GM12875 (cell line): ENCODE results near the gene ELOB.

Experiments
- H3K4me3 ChIP-seq: one replicate; pipeline ENCODE4 v1.5.1; 2011; ENCODE audit warnings: low read depth, low read length, control low read depth
- TF ChIP-seq, protein P1 (sequence below): IDR thresholded peaks from 2 replicates; pipeline ENCODE4 v1.5.1; 2011; ENCODE audit warnings: low read depth, mild to moderate bottlenecking, control low read depth, inconsistent platforms, low read length, moderate library complexity, borderline replicate concordance; ENCODE audit not compliant: insufficient read depth

Gene ELOB

DNA sequence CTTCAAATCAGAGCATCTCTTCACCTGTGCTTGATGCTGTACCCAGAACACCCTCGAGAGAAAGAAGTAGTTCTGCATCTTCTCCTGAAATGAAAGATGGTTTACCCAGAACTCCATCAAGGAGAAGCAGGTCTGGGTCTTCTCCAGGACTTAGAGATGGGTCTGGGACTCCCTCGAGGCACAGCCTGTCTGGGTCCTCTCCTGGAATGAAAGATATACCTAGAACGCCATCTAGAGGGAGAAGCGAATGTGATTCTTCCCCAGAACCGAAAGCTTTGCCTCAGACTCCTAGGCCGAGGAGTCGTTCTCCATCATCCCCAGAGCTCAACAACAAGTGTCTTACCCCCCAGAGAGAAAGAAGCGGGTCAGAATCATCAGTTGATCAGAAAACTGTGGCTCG is 12.4 kb downstream of the ELOB start:
- TF ChIP-seq, protein P1, sequence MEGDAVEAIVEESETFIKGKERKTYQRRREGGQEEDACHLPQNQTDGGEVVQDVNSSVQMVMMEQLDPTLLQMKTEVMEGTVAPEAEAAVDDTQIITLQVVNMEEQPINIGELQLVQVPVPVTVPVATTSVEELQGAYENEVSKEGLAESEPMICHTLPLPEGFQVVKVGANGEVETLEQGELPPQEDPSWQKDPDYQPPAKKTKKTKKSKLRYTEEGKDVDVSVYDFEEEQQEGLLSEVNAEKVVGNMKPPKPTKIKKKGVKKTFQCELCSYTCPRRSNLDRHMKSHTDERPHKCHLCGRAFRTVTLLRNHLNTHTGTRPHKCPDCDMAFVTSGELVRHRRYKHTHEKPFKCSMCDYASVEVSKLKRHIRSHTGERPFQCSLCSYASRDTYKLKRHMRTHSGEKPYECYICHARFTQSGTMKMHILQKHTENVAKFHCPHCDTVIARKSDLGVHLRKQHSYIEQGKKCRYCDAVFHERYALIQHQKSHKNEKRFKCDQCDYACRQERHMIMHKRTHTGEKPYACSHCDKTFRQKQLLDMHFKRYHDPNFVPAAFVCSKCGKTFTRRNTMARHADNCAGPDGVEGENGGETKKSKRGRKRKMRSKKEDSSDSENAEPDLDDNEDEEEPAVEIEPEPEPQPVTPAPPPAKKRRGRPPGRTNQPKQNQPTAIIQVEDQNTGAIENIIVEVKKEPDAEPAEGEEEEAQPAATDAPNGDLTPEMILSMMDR: no peak
- no peak overlapping the region for H3K4me3 ChIP-seq

DNA sequence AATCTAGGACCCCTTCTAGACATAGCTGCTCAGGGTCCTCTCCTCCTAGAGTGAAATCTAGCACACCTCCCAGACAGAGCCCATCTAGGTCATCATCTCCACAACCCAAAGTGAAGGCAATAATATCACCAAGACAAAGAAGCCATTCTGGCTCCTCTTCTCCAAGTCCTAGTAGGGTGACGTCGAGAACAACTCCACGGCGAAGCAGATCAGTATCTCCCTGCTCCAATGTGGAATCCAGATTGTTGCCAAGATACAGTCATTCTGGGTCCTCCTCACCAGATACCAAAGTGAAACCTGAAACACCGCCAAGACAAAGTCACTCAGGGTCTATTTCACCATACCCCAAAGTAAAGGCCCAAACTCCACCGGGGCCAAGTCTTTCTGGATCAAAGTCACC is 13.9 kb downstream of the ELOB start:
- TF ChIP-seq, protein P1: no peak
- no peak overlapping the region for H3K4me3 ChIP-seq

DNA sequence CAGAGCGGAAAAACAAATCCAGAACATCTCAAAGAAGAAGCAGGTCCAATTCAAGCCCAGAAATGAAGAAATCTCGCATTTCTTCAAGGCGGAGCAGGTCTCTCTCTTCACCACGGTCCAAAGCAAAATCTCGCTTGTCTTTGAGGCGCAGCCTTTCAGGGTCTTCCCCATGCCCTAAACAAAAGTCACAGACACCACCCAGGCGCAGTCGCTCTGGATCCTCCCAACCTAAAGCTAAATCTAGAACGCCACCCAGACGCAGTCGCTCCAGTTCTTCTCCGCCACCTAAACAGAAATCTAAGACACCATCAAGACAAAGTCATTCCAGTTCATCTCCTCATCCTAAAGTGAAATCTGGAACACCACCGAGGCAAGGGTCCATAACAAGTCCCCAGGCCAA is 14.4 kb downstream of the ELOB start:
- H3K4me3 ChIP-seq: no peak overlapping the region
- TF ChIP-seq, protein P1: no peak

DNA sequence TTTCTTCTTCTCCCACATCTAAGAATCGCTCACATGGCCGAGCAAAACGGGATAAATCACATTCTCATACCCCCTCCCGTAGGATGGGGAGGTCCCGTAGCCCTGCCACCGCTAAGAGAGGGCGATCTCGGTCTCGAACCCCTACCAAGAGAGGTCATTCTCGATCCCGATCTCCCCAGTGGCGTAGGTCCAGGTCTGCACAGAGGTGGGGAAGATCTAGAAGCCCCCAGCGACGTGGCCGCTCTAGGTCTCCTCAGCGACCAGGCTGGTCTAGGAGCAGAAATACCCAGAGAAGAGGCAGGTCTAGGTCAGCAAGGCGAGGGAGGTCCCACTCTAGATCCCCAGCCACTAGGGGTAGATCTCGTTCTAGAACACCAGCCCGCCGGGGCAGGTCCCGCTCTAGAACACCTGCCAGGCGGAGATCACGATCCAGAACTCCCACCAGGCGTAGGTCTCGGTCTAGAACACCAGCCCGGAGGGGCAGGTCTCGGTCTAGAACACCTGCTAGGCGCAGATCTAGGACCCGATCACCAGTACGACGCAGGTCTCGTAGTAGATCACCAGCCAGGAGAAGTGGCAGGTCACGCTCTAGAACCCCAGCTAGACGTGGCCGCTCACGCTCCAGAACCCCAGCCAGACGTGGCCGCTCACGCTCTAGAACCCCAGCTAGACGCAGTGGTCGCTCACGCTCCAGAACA is 15.0 kb downstream of the ELOB start:
- no peak overlapping the region for H3K4me3 ChIP-seq
- TF ChIP-seq, protein P1: no peak

DNA sequence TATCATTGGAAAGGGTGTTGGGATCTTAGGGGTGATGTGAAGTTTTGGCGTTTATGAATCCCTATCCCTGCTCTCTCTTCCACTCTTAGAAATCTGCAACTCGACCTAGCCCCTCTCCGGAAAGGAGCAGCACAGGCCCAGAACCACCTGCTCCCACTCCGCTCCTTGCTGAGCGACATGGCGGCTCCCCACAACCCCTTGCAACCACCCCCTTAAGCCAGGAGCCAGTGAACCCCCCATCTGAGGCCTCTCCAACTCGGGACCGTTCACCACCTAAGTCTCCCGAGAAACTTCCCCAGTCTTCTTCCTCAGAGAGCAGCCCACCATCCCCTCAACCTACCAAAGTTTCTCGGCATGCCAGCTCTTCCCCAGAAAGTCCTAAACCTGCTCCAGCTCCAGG is 15.6 kb downstream of the ELOB start:
- no peak overlapping the region for H3K4me3 ChIP-seq
- TF ChIP-seq, protein P1: no peak

DNA sequence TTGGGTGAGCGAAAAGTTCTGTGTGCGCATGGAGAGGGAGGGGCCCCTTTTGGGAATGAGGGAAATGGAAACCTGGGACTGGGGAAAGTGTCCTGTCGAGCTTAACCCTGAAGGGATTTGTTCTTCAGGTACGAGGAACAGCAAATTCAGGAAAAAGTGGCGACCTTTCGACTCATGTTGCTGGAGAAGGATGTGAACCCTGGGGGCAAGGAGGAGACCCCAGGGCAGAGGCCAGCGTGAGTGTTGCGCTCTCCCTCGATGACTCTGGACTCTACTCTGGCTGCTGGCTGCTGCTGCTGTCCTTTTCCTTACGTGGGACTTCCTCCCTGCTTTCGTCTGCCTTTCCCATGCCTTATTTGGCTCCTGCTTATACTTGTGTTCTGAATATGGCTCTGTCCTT is 19.7 kb downstream of the ELOB start:
- H3K4me3 ChIP-seq: no peak overlapping the region
- TF ChIP-seq, protein P1: no peak

DNA sequence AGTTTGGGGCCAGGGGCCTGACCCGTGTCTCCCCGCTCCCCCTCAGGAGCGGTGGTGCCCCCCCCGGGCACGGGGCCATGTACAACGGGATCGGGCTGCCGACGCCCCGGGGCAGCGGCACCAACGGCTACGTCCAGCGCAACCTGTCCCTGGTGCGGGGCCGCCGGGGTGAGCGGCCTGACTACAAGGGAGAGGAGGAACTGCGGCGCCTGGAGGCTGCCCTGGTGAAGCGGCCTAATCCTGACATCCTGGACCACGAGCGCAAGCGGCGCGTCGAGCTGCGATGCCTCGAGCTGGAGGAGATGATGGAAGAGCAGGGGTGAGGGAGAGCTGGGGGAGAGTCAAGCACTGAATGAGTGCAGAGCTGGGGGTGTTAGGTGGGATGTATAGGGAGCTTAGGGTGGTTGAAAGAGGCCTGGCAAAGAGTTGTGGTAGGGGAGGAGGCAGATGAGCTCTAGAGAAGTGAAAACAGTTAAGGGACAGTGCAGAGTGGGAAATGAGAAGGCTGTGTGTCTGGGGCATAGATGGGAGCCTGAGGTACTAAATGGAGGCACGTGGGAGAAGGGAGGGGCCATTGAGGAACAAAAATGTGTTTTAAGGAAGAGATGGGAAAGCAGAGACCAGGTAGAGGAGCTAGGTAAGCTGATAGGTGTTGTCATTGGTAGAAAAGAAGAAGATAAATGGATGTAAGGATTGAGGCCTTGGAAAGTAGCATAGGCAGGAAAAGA is 20.6 kb downstream of the ELOB start:
- H3K4me3 ChIP-seq: no peak overlapping the region
- TF ChIP-seq, protein P1: no peak
